Astrocyte of the hippocampus (primary cell): Measurements from ENCODE around the gene LRRC4C.

Source experiments
- DNase-seq: peaks from one replicate; pipeline ENCODE4 v3.0.0; 2011; ENCODE audit warnings: low read depth, low spot score

Gene LRRC4C

DNA sequence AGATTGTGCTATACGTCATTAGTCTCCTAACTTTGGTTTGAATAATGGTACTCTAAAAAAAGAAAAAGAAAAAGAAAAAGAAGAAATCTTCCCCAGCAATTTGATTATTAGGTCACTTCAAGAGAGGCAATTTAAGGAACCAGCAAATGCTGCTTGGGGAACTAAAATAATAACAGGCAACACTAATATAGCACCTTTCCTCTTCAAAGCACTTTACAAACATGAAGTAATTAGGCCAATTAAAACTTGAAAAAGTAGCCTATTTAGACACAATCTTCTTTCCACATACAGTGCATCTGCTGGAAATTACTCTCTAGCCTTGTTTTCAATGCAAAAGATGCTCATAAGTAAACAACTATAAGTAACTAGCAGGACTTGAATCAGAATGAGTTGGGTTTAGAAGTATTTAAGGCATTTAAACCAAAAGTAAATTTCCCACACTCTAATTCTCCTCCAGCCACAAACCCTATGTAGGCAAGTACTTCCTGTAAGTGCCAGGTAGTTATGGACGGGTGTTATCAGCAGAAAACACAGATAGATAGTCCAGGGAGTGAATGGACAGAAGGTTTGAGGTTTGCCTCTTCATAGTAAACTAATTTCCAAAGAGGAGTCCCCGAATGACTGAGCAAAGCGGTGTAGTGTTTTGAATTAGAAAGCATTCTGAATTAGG is 44.5 kb downstream of the LRRC4C start:
- peak; percentile 48 for DNase-seq

GRCh38 chr11:41413843-41414242 is 45.6 kb downstream of the LRRC4C start:
- DNase-seq = no peak

DNA sequence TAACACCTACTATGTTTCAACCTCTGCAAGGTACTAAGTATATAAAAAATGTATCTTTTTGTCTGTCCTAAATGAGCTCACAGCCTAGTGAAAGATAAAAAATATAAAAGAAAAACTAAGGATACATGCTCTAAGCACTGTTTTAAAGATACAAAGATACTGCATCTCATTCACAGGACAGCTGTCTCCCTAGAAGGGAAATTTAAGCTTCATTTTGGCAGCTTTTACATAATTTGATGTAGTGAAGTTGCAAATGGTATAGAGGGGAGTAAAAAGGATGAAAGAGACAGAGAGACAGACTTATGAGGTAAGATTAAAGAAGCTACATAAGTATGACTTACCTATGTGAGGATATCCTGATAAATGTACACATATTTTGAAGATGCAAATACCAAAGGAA is 53.6 kb downstream of the LRRC4C start:
- no peak for DNase-seq

DNA sequence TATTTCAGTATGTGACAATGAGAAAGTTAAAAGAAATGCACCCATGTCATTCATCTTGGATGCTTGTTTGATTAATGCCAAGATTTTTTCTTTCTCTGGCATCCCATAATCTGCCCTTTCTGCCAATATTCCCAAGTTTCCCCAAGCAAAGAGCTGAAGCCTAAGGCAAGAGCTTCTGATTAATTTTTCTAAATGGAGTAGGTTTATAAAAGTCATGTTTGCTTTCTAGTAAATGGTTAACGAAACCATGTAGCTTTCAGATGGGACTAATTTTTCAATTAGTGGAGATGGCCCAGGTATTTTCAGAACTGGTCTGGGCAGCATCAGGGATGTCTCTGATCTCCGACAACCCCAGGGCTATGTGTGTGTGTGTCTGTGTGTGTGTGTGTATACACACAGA is 55.3 kb downstream of the LRRC4C start:
- DNase-seq = no peak

- DNase-seq = no peak
Observed at GRCh38 chr11:41403458-41403857, 56.0 kb downstream of the LRRC4C start.

DNA sequence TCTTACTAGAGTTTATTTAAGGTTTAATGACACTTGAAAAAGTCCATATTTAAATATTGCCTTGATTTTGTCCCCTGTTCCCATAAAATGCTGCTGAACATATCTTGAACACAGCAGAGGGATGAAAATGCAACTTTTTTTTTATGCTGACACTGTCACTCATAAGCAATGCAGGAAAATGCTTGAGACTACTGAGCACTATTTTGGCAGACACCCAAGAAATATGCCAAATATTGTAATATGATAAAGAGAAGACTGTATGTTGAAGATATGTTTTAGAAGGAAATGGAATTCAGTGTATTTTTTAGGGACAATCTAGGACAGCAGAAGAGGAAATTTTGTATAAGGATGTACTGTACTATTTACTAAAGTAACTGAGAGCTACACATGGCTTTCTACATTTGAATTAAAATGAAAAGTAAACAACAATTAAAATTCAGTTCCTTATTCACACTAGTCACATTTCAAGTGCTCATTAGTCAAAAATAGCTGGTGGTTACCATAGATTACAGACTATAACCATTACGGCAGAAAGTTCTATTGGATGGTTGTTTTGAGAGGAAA is 58.6 kb downstream of the LRRC4C start:
- no peak for DNase-seq

- DNase-seq = no peak
Observed at GRCh38 chr11:41400124-41400523, 59.3 kb downstream of the LRRC4C start.

GRCh38 chr11:41399323-41399722 is 60.1 kb downstream of the LRRC4C start:
- DNase-seq = no peak

GRCh38 chr11:41398175-41398574 is 61.3 kb downstream of the LRRC4C start:
- DNase-seq = no peak

DNA sequence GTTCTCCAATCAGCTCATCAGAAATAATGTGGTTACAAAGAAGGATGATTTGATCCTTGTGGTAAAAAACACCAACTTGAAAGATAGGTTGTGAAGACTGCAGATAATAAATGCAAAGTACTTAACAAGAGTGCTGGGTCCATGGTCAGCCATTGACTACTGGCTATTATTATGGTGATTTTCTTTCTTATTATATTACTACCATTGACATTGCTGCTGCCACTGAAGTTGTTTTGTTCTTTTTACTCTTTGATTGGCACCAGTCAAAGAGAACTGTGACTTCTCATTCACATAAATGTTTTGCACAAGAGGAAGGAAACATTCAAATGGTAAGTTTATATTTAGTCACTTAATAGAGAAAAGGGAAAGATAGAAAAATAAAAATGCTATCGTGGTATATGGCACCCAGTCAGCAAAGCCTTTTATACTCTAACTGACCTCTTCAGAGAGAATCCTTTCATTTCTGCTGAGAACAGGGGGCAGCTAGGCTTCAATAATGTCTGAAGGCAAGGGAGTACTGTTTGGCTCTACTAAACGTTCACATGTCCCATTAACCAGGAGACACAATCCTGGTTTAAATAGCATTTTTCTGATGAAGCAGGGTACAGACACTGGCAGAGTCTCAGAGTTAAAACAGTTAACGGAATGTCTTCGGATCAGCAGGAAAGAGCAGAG is 64.8 kb downstream of the LRRC4C start:
- DNase-seq = no peak

- peak; percentile 63 for DNase-seq
Observed at GRCh38 chr11:41392596-41392995, 66.9 kb downstream of the LRRC4C start.

DNA sequence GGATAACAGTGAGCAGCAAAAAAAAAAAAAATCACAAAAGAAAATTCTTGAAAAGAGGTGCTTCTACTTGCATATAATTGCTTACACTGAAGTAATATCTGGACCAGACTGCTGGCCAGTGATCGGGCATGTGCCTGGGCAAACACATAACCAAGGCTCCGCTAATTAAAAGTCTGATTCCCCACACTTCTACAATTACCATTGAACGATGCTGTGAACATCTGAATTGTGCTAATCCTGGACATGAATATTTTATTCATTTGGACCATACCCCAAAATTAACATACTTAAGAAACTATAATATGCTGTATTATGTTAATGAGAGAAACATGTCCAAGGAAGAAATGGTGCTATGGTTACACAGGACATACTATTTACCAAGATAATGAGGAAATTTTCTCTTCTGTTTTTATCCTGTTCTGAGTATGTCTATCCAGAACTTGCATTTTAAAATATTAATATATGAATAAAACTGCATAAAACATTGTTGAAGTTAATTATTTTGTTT is 69.8 kb downstream of the LRRC4C start:
- DNase-seq = no peak

GRCh38 chr11:41384329-41384728 is 75.1 kb downstream of the LRRC4C start:
- DNase-seq = no peak

DNA sequence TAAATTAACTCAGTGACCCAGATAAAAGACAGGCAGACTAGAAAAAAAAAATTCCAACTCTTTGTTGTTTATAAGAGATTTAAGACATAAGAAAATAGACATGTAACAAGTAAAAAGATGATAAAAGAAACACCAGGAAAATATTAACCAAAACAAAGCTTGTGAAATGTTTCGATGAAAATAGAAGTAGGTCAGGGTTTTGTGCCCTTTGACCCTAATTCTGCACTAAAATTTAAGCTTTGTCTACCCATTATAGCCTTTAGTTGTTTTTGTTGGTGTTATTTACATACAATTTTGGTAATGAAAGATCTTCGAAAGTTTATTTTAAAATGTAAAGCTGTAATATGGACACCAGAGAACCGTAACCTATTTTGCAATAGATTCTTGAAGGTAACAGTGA is 75.7 kb downstream of the LRRC4C start:
- DNase-seq = no peak

GRCh38 chr11:41382927-41383326 is 76.5 kb downstream of the LRRC4C start:
- peak; percentile 85 for DNase-seq

- no peak for DNase-seq
Observed at GRCh38 chr11:41379084-41379483, 80.4 kb downstream of the LRRC4C start.

DNA sequence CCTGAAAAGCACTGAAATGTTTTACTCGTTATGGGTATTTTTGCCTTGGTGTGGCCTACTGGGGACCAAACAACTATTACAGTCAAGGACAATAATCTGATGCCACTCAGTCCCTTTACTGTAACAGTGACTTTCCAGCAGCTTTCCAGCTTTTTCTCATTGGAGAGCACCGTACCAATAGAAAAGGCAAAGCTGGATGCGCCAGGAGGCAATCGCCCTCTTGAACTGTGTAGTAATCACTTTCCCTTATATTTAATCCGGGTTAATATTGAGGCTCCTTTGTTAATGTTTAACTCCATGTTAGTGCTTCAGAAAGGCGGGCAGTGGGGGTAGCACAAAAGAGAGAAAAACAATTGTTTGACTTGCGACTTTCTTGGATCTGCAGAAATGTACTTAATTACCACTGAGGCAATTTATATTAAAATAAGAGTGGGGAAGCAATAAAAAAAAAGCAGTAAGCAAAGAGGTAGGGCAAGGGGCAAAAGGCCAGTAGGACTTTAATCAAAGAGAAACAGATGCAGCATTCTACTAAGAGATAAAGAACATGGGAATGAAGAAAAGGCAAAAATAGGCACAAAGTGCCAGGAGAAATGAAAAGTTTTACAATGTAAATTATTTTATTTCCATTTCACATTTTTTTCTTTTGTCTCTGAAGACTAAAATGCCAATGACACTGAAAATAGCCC is 81.6 kb downstream of the LRRC4C start:
- DNase-seq = no peak

GRCh38 chr11:41351825-41352224 is 107.6 kb downstream of the LRRC4C start:
- no peak for DNase-seq

- no peak for DNase-seq
Observed at GRCh38 chr11:41346042-41346441, 113.4 kb downstream of the LRRC4C start.

- DNase-seq = no peak
Observed at GRCh38 chr11:41334007-41334933, 125.2 kb downstream of the LRRC4C start.

DNA sequence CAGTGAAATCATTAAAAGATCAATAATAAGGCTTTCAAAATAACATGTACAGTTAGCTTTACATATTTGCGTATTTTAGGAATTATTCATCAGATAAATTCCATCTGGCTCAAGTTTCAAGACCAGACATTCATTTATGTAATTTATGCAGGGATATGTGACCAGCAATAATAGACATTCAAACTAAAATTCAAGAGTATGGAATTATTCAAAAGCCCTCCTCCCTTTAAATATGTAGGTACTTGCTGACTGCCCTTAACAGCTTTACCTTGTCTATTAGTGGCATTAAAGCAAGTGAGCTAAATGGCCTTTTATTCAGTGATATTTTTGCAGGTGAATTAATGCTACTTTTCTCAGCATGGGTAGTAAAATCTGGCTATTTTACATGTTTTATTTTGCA is 126.1 kb downstream of the LRRC4C start:
- DNase-seq = no peak
